NT2/D1 (cell line): Measurements from ENCODE around the gene KRTAP2-3.

Experiments
- YY1 ChIP-seq: IDR thresholded peaks from 2 replicates; pipeline ENCODE4 v1.6.1; 2011; ENCODE audit not compliant: insufficient read length, insufficient read depth
- ZNF274 ChIP-seq: IDR thresholded peaks from 2 replicates; pipeline ENCODE4 v1.6.1; 2011; ENCODE audit warnings: mild to moderate bottlenecking, low read depth, low read length

- no peak for TF ChIP-seq YY1
- no peak for TF ChIP-seq ZNF274
Observed at GRCh38 chr17:41054025-41054424, 5.9 kb downstream of the KRTAP2-3 start.
